HG03457 (cell line): ENCODE measurements around the gene EBF3.
"Not testable (repeated sequence)": the region's sequence is repeated elsewhere in the genome, so short reads cannot be mapped to it uniquely, and the experiment has no call there.

ENCODE experiments used
- ATAC-seq: cut with Tn5 transposase; IDR thresholded peaks from one replicate; pipeline ENCODE4 v1.9.1; 2021; ENCODE audit warnings: moderate number of reproducible peaks; ENCODE audit not compliant: unreplicated experiment

Gene EBF3

GRCh38 chr10:129932751-129933433 lies 31.2 kb downstream of the EBF3 start:
- no peak for ATAC-seq

DNA sequence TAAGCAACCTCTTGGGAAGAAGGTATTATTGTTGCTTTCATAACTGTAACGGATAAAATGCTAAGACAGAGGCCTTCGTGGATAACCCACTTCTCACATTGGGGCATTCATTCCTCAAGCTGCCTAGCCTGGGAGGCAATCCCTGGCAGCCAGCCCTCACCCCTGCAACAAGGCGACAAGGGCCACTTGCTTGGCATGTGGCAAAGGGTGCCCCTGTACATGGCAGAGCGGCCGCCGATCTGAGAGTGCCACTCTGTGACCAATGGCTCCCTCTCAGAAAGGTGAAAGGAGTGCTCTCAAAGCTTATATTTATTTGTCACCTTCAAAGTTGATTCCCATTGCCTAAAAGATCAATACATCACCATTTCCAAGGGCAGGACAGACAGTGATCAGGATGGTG lies 31.9 kb downstream of the EBF3 start:
- ATAC-seq = no peak

GRCh38 chr10:129929343-129930292 lies 34.5 kb downstream of the EBF3 start:
- ATAC-seq = no peak

- ATAC-seq = no peak
Measured at GRCh38 chr10:129927351-129928120, 36.5 kb downstream of the EBF3 start.

GRCh38 chr10:129926066-129927055 lies 37.7 kb downstream of the EBF3 start:
- no peak for ATAC-seq

GRCh38 chr10:129924375-129925085 lies 39.5 kb downstream of the EBF3 start:
- no peak for ATAC-seq

DNA sequence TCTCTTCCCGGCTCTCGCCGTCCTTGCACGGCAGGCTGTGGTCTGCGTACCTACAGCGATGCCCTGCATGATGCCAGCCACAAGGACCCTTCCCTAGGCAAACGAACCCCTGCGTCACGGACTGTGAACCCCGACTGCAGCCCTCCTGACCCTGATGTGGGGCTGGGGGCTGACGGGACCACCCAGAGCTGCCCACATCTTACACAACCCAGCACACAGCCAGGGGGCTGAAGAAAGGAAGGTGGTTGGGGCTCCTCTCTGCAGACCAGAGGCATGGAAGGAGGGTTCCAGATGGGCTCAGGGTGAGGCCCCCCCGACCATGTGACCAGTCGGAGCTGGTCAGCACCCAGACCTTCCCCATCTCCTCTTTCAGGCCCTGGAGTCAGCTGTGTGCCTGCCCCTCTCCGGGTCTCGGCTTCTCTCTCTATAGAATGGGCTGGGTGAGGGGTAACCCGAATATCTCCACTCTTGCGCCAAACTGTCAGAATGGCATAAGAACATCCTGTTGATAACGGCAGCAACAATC lies 41.4 kb downstream of the EBF3 start:
- no peak for ATAC-seq

DNA sequence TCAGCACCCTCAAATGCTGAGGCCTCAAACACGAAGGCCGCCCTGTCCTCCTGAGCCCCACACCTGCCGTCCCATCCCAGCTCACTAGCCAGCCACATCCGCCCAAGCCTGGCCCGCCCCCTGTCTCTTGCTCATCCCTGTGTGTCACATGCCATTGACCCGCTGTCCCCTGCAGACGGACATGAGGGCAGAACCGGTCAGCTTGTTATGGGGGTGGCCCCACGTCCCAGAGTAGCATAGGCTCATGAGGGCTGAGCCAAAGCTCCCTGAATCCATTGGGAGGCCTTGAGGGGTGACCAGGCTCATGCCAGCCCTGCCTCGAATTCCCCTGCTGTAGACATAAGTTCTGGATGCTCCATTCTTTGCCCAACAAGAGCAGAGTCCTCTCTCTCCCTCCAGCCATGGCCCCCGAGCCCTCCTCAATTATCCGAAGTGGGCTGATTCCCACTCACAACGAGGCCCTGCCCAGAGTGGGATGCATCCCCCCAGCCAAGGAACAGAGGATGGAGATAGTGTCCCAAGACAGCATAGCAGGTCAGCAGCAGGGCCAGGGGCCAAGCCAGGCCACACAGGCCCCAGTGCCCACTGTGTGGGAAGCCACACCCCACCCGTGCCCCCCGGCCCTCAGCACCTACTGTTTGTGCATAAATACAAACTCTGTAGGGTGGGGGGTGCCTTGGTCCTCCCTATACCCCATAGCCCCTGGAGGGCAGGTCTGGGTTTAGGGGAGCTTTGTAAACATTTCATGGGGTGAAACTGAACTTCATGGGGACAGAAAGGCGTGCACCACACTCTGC lies 42.1 kb downstream of the EBF3 start:
- no peak for ATAC-seq

DNA sequence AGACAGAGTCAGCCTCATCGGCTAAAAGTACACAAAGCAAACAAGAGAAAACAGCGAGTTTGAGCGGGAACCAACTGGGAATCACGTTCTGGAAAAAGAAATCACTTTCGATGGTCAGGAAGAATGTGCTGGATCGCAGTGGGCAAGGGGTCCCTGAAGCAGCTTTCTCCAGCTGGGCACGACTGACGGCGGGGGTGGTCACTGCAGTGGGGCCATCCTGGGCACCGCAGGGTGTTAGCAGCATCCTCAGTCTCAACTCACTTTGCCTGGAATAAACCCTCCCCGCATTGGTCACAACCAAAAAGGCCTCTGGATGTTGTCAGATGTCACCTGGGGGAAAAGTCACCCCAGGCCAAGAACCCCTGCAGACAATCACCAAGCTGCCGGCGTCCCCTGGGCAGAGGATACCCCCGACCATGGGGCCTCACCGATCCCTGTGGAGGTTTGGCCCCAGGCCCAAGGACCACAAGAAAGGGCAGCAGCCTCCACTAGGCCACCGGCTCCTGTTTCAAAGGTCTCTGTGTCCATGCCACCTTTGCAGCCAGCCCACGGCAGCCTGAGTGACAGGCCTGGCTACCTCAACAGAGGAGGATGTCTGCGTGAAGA lies 42.9 kb downstream of the EBF3 start:
- no peak for ATAC-seq

- ATAC-seq = not testable (repeated sequence)
Measured at GRCh38 chr10:129920187-129920586, 43.9 kb downstream of the EBF3 start.

- no peak for ATAC-seq
Measured at GRCh38 chr10:129919358-129919757, 44.7 kb downstream of the EBF3 start.

DNA sequence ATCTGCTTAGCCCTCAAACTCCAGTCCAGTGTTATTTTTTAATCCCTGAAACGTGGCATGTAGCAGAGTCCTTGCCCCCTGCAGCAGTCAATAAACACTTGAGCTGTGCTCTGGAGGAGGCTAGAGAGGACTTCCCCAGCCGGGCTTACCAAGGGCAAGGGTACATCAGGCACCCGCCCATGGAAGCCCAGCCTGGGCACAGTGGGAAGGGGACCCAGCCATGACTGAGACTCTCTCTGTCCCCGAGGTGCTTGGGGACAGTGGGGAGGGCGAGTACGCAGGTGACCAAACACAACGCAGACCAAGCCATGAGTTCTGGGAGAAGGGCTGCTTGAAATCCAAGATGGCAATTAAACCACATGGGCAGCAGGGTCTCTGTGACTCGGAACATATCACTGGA lies 45.2 kb downstream of the EBF3 start:
- no peak for ATAC-seq

GRCh38 chr10:129918401-129918800 lies 45.7 kb downstream of the EBF3 start:
- ATAC-seq = no peak

DNA sequence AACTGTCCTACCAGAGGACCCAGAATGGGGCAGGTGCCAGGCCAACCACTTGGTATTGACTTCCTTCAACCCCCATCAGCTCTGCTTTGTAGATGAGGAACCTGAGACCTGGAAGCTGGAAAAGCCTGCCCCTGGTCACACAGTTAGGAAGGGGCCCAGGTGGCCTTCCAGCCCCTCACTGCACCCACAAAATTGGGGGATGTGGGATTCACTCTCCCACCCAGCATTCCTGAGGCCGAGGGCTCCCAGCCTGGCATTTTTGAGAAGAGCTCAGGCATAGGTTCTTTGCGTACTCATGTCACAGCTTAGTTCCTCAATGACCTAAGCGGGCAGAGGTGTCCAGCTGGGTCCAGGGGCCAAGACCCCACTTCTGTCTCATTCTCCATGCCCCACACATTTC lies 46.1 kb downstream of the EBF3 start:
- no peak for ATAC-seq

DNA sequence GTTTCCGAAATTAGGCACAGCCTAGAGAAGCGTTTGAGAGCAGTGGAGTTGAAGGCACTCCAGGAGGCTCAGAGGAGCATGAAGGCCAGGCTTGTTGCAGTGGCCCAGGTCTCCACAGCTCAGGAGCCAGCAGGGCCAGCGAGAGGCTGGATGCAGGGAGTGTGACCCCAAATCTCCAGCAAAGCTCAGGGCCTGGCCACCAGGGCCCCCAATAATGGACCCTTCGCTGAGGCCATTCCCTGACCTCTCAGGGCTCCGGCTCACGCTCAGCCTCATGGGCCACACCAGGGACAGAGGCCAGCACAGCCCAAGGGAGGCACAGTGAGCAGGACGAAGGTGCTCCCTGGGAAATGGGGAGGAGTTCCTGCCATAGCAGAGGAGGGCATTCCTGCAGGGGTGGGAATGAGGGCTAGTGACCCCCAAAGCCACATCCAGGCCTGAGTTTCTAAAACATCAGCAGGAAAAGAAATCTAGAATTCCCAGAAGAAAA lies 47.5 kb downstream of the EBF3 start:
- no peak for ATAC-seq

- ATAC-seq = no peak
Measured at GRCh38 chr10:129915526-129916378, 48.3 kb downstream of the EBF3 start.

DNA sequence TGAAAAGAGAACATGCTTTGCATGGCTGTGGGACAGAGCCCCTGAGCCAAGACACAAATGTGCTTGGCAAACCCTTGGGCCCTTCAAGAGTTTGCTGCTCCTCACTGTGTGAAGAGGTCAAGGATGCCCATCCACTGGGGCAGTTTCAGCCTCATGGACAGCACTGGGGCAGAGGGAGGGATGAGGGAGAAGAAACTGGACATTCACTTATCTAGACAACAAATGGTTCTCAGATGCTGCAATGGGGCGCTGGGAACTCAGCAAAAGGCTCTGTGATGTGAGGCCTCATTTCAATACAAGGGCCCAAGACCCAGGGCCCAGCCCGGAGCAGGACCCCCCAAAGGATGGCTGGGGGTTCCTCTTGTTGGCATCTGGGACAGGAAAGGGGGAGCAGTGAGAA lies 49.1 kb downstream of the EBF3 start:
- ATAC-seq = no peak
